GM19438 (cell line): ENCODE results near the gene TMEM108.

Experiments used
- ATAC-seq: cut with Tn5 transposase; IDR thresholded peaks from one replicate; pipeline ENCODE4 v1.9.1; 2021; ENCODE audit warnings: low read depth; ENCODE audit not compliant: unreplicated experiment

Gene TMEM108

GRCh38 chr3:133300102-133300501 lies 261.9 kb downstream of the TMEM108 start:
- ATAC-seq, result no peak

- ATAC-seq, result no peak
Measured at GRCh38 chr3:133301194-133301593, 263.0 kb downstream of the TMEM108 start.

- ATAC-seq, result no peak
Measured at GRCh38 chr3:133301731-133302130, 263.5 kb downstream of the TMEM108 start.

- ATAC-seq, result no peak
Measured at GRCh38 chr3:133303430-133303829, 265.2 kb downstream of the TMEM108 start.

- ATAC-seq, result no peak
Measured at GRCh38 chr3:133317866-133318265, 279.7 kb downstream of the TMEM108 start.

GRCh38 chr3:133328373-133328772 lies 290.2 kb downstream of the TMEM108 start:
- ATAC-seq, result no peak

- ATAC-seq, result no peak
Measured at GRCh38 chr3:133329626-133330025, 291.4 kb downstream of the TMEM108 start.

- ATAC-seq, result no peak
Measured at GRCh38 chr3:133330065-133330464, 291.9 kb downstream of the TMEM108 start.

GRCh38 chr3:133330522-133330921 lies 292.3 kb downstream of the TMEM108 start:
- no peak for ATAC-seq

GRCh38 chr3:133354721-133355120 lies 316.5 kb downstream of the TMEM108 start:
- no peak for ATAC-seq

GRCh38 chr3:133360476-133360875 lies 322.3 kb downstream of the TMEM108 start:
- no peak for ATAC-seq

- ATAC-seq, result no peak
Measured at GRCh38 chr3:133361011-133361410, 322.8 kb downstream of the TMEM108 start.

GRCh38 chr3:133361435-133361834 lies 323.2 kb downstream of the TMEM108 start:
- no peak for ATAC-seq

GRCh38 chr3:133362539-133362938 lies 324.3 kb downstream of the TMEM108 start:
- no peak for ATAC-seq

GRCh38 chr3:133364704-133365103 lies 326.5 kb downstream of the TMEM108 start:
- ATAC-seq, result no peak

GRCh38 chr3:133366921-133367320 lies 328.7 kb downstream of the TMEM108 start:
- ATAC-seq, result no peak

GRCh38 chr3:133367403-133367802 lies 329.2 kb downstream of the TMEM108 start:
- no peak for ATAC-seq

- no peak for ATAC-seq
Measured at GRCh38 chr3:133367956-133368355, 329.8 kb downstream of the TMEM108 start.

- no peak for ATAC-seq
Measured at GRCh38 chr3:133368371-133369067, 330.3 kb downstream of the TMEM108 start.

GRCh38 chr3:133369068-133369440 lies 330.9 kb downstream of the TMEM108 start:
- no peak for ATAC-seq

GRCh38 chr3:133371181-133371580 lies 333.0 kb downstream of the TMEM108 start:
- no peak for ATAC-seq

- ATAC-seq, result no peak
Measured at GRCh38 chr3:133371676-133372075, 333.5 kb downstream of the TMEM108 start.
